Kidney capillary endothelial cell (primary cell): Measurements from ENCODE around the gene DKK3.
"Not testable (repeated sequence)": the region's sequence is repeated elsewhere in the genome, so short reads cannot be mapped to it uniquely, and the experiment has no call there.

Experiments
- DNase-seq: peaks from one replicate; pipeline ENCODE4 v3.0.0-alpha.2; 2018; ENCODE audit warnings: low spot score

DKK3 gene

GRCh38 chr11:12007769-12008737 lies at the start of gene DKK3:
TSS of gene DKK3 (minus strand) at chr11:12008626. CDS start at chr11:12008582, 44 bp downstream.
- DNase-seq, result no peak

- DNase-seq, result no peak
Observed at GRCh38 chr11:12057299-12057980, 49.0 kb upstream of the DKK3 start.

- DNase-seq, result no peak
Observed at GRCh38 chr11:12056119-12056518, 47.7 kb upstream of the DKK3 start.

- DNase-seq, result no peak
Observed at GRCh38 chr11:12053606-12054361, 45.4 kb upstream of the DKK3 start.

- DNase-seq, result no peak
Observed at GRCh38 chr11:12052676-12053605, 44.5 kb upstream of the DKK3 start.

GRCh38 chr11:12051287-12051662 lies 42.8 kb upstream of the DKK3 start:
- DNase-seq, result no peak

GRCh38 chr11:12050470-12051286 lies 42.3 kb upstream of the DKK3 start:
- no peak for DNase-seq

- no peak for DNase-seq
Observed at GRCh38 chr11:12048936-12049790, 40.7 kb upstream of the DKK3 start.

- DNase-seq, result no peak
Observed at GRCh38 chr11:12046636-12047236, 38.3 kb upstream of the DKK3 start.

GRCh38 chr11:12045914-12046635 lies 37.6 kb upstream of the DKK3 start:
- DNase-seq, result peak; percentile 47

- DNase-seq, result no peak
Observed at GRCh38 chr11:12044799-12045198, 36.4 kb upstream of the DKK3 start.

GRCh38 chr11:12043959-12044791 lies 35.7 kb upstream of the DKK3 start:
- DNase-seq, result peak; percentile 98

- DNase-seq, result no peak
Observed at GRCh38 chr11:12043221-12043620, 34.8 kb upstream of the DKK3 start.

GRCh38 chr11:12042215-12042676 lies 33.8 kb upstream of the DKK3 start:
- DNase-seq, result peak; percentile 74

GRCh38 chr11:12040719-12041118 lies 32.3 kb upstream of the DKK3 start:
- not testable (repeated sequence) for DNase-seq

GRCh38 chr11:12032968-12033367 lies 24.5 kb upstream of the DKK3 start:
- DNase-seq, result no peak

GRCh38 chr11:12031856-12032544 lies 23.6 kb upstream of the DKK3 start:
- no peak for DNase-seq
